Spleen (tissue), 11 donors: ENCODE measurements around the gene PCDHA11. TPM values are rescaled to one million over a fixed set of nuclear protein-coding genes. Genes with fewer than 3 reads are reported as not detected.
"Not testable (repeated sequence)": the region's sequence is repeated elsewhere in the genome, so short reads cannot be mapped to it uniquely, and the experiment has no call there.

ENCODE experiments used
- DNase-seq: peaks from one replicate; pipeline ENCODE4 v3.0.0-alpha.2; 2020
- H3K27ac ChIP-seq, 8 donors: fragments of 200-600 bp; sonication (generic) in 7 of 8; 1 replicate in 4 of 8; 2 replicates in 4 of 8; pipeline versions ENCODE4 v1.5.0 to v1.8.0; 2016 to 2021; ENCODE audit warnings: inconsistent platforms in 4 of 8, mild to moderate bottlenecking in 4 of 8, moderate library complexity in 1 of 8
- H3K27me3 ChIP-seq, 7 donors: fragments of 200-600 bp; sonication (generic) in 6 of 7; replicated peaks in 1 of 7; 1 replicate in 4 of 7; 2 replicates in 3 of 7; pipeline versions ENCODE4 v1.5.0 to v1.8.0; 2016 to 2021; ENCODE audit warnings: inconsistent platforms in 3 of 7, mild to moderate bottlenecking in 1 of 7
- H3K36me3 ChIP-seq, 6 donors: fragments of 200-600 bp; sonication (generic) in 5 of 6; 1 replicate in 4 of 6; 2 replicates in 2 of 6; pipeline versions ENCODE4 v1.5.0 to v1.8.0; 2016 to 2021; ENCODE audit warnings: inconsistent platforms in 2 of 6
- H3K4me1 ChIP-seq, 6 donors: fragments of 200-600 bp; sonication (generic) in 5 of 6; 1 replicate in 3 of 6; 2 replicates in 3 of 6; pipeline versions ENCODE4 v1.5.0 to v1.8.0; 2016 to 2021; ENCODE audit warnings: inconsistent platforms in 3 of 6
- H3K4me3 ChIP-seq, 8 donors: fragments of 200-600 bp; sonication (generic) in 7 of 8; 1 replicate in 4 of 8; 2 replicates in 4 of 8; pipeline versions ENCODE4 v1.5.0 to v1.8.0; 2016 to 2021; ENCODE audit warnings: inconsistent platforms in 4 of 8, mild to moderate bottlenecking in 4 of 8, moderate library complexity in 2 of 8
- H3K9me3 ChIP-seq, 8 donors: fragments of 200-600 bp; sonication (generic) in 7 of 8; 1 replicate in 4 of 8; 2 replicates in 4 of 8; pipeline versions ENCODE4 v1.5.0 to v1.8.0; 2016 to 2021; ENCODE audit warnings: inconsistent platforms in 4 of 8
- POLR2A ChIP-seq, 3 donors: fragments of 450-650 bp; IDR thresholded peaks; one replicate each; pipeline ENCODE4 v1.5.1; 2017; ENCODE audit warnings: antibody characterized with exemption in 3 of 3, mild to moderate bottlenecking in 1 of 3
- POLR2AphosphoS5 ChIP-seq, 3 donors: sonication (generic); formaldehyde crosslinking; IDR thresholded peaks; one replicate each; pipeline ENCODE4 v1.5.1; 2017; ENCODE audit warnings: antibody characterized with exemption in 3 of 3
- WGBS, 5 donors: extraction: QIAGEN DNeasy Blood & Tissue Kit in 3 of 5; methylation state at CpG; one replicate each; pipeline versions ENCODE4 v1.1.5 to v1.1.7; 2013 to 2018; 5-methylcytosine and 5-hydroxymethylcytosine counted together
- intact Hi-C: fragments of 100-400 bp; cut with DNase I; formaldehyde crosslinking; loops from one replicate; pipeline ENCODE4 v1.15.0; 2023; ENCODE audit warnings: low total_unique reads
- polyA plus RNA-seq, 3 donors: library from polyadenylated mRNA; stranded (reverse); fragments of 200-250 nt; gene quantifications; one replicate each; pipeline ENCODE4 v1.2.1, GENCODE V29; 2013
- total RNA-seq, 7 donors: library from RNA; depleted of rRNA in 3 of 7; stranded (reverse); fragments of >200 nt in 3 of 7; fragmentation: NEBNext Ultra II Directional in 4 of 7; extraction: Animal tissue kit (Norgen Biotek cat#: 25700) in 4 of 7; gene quantifications; one replicate each; pipeline versions ENCODE4 v1.1.0 to v1.2.1, GENCODE V29; 2016 to 2021
- TF ChIP-seq, protein P1 (sequence below), 11 experiments: fragments of 200-600 bp in 7 of 11; fragments of 450-650 bp in 4 of 11; sonication (generic) in 4 of 11; IDR thresholded peaks in 8 of 11; conservative IDR thresholded peaks in 3 of 11; 1 replicate in 7 of 11; 2 replicates in 4 of 11; pipeline versions ENCODE4 v1.4.0 to v1.8.0; 2016 to 2021; ENCODE audit warnings: antibody characterized with exemption in 11 of 11, inconsistent platforms in 4 of 11, mild to moderate bottlenecking in 1 of 11
- donor health status: healthy with polysubstance abuse.
- donor health status: DM: no; HTN: no; CAD: no; lungs with moderate emphysema.
- donor health status: DM: no; HTN: no; CAD: no.
- donor health status: Bipolar disorder and iron deficiency.
- donor health status: healthy.
- donor health status: DM: no; HTN: no; CAD: no.
- donor health status: DM: yes; HTN: yes; CAD: no.

Gene PCDHA11
- total and polyA plus RNA-seq, 10 donors: 0.11 to 0.79 (median 0.31) TPM; not detected in 4

GRCh38 chr5:140833993-140834392, 34.8 kb upstream of the PCDHA11 start, which contains the start of gene PCDHA7:
TSS of gene PCDHA7 (plus strand) at chr5:140834269. CDS start at chr5:140834384, 115 bp downstream.
- intact Hi-C loops: no loop called here
- no peaks in the 10 kb centered on the region for H3K36me3 ChIP-seq
- H3K4me3 ChIP-seq: peak within 1 kb of the TSS in 1 of 8 donors; percentile 31
- DNase-seq: no peak
- H3K9me3 ChIP-seq: peaks cover 2 to 63% (median 35%) of the 10 kb centered on the region in 8 donors
- 9 to 24% (median 13%) methylated on average over 8 of the region's 8 CpGs for WGBS, 5 donors
- H3K4me1 ChIP-seq: no peaks in the 10 kb centered on the region
- no peak within 1 kb of the TSS for H3K27ac ChIP-seq
- H3K27me3 ChIP-seq: peaks cover 0 to 84% (median 4%) of the 10 kb centered on the region in 7 donors
- TF ChIP-seq, protein P1, sequence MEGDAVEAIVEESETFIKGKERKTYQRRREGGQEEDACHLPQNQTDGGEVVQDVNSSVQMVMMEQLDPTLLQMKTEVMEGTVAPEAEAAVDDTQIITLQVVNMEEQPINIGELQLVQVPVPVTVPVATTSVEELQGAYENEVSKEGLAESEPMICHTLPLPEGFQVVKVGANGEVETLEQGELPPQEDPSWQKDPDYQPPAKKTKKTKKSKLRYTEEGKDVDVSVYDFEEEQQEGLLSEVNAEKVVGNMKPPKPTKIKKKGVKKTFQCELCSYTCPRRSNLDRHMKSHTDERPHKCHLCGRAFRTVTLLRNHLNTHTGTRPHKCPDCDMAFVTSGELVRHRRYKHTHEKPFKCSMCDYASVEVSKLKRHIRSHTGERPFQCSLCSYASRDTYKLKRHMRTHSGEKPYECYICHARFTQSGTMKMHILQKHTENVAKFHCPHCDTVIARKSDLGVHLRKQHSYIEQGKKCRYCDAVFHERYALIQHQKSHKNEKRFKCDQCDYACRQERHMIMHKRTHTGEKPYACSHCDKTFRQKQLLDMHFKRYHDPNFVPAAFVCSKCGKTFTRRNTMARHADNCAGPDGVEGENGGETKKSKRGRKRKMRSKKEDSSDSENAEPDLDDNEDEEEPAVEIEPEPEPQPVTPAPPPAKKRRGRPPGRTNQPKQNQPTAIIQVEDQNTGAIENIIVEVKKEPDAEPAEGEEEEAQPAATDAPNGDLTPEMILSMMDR (IDR thresholded peaks at IDR 0.05 in 8 of 11, conservative IDR thresholded peaks at IDR 0.05 in 3 of 11): no peak
- TF ChIP-seq POLR2AphosphoS5 (IDR thresholded peaks at IDR 0.05) (no peak), POLR2A (IDR thresholded peaks at IDR 0.05) (no peak)

DNA sequence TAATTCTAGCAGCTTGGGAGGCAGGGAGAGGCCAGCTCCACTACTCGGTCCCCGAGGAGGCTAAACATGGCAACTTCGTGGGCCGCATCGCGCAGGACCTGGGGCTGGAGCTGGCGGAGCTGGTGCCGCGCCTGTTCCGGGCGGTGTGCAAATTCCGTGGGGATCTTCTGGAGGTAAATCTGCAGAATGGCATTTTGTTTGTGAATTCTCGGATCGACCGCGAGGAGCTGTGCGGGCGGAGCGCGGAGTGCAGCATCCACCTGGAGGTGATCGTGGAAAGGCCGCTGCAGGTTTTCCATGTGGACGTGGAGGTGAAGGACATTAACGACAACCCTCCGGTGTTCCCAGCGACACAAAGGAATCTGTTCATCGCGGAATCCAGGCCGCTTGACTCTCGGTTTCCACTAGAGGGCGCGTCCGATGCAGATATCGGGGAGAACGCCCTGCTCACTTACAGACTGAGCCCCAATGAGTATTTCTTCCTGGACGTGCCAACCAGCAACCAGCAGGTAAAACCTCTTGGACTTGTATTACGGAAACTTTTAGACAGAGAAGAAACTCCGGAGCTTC, 34.2 kb upstream of the PCDHA11 start:
- peaks cover 2 to 62% (median 30%) of the 10 kb centered on the region in 8 donors for H3K9me3 ChIP-seq
- H3K4me3 ChIP-seq: peak overlapping the region in 1 of 8 donors; percentile 31
- H3K36me3 ChIP-seq, intact Hi-C loops, DNase-seq, H3K27ac ChIP-seq, H3K4me1 ChIP-seq: not testable (repeated sequence)
- 19 to 47% (median 30%) methylated on average over 23 to 29 of the region's 38 CpGs for WGBS, 5 donors
- peaks cover 0 to 84% (median 4%) of the 10 kb centered on the region in 7 donors for H3K27me3 ChIP-seq

GRCh38 chr5:140835622-140836510, 32.9 kb upstream of the PCDHA11 start:
- intact Hi-C loops: no loop called here
- peaks cover 0 to 55% (median 27%) of the 10 kb centered on the region in 8 donors for H3K9me3 ChIP-seq
- H3K27ac ChIP-seq: no peak overlapping the region
- H3K27me3 ChIP-seq: peaks cover 0 to 86% (median 4%) of the 10 kb centered on the region in 7 donors
- H3K36me3 ChIP-seq: no peaks in the 10 kb centered on the region
- TF ChIP-seq POLR2A (IDR thresholded peaks at IDR 0.05) (no peak), POLR2AphosphoS5 (IDR thresholded peaks at IDR 0.05) (no peak)
- TF ChIP-seq, protein P1 (IDR thresholded peaks at IDR 0.05 in 8 of 11, conservative IDR thresholded peaks at IDR 0.05 in 3 of 11): no peak
- no peaks in the 10 kb centered on the region for H3K4me1 ChIP-seq
- 42 to 57% (median 50%) methylated on average over 92 to 103 of the region's 103 CpGs for WGBS, 5 donors
- H3K4me3 ChIP-seq: no peak overlapping the region
- DNase-seq: no peak

GRCh38 chr5:140840978-140841962, 27.5 kb upstream of the PCDHA11 start, which contains the start of gene PCDHA8:
TSS of gene PCDHA8 (plus strand) at chr5:140841187. CDS start at chr5:140841322, 135 bp downstream.
- intact Hi-C loops: no loop called here
- H3K27me3 ChIP-seq: peaks cover 0 to 85% (median 4%) of the 10 kb centered on the region in 7 donors
- no peak within 1 kb of the TSS for H3K27ac ChIP-seq
- H3K4me1 ChIP-seq: no peaks in the 10 kb centered on the region
- TF ChIP-seq, protein P1 (IDR thresholded peaks at IDR 0.05 in 8 of 11, conservative IDR thresholded peaks at IDR 0.05 in 3 of 11): no peak
- TF ChIP-seq POLR2AphosphoS5 (IDR thresholded peaks at IDR 0.05) (no peak), POLR2A (IDR thresholded peaks at IDR 0.05) (no peak)
- WGBS, 5 donors: 17 to 42% (median 30%) methylated on average over 33 to 47 of the region's 47 CpGs
- no peak within 1 kb of the TSS for H3K4me3 ChIP-seq
- no peak for DNase-seq
- peaks cover 0 to 52% (median 33%) of the 10 kb centered on the region in 8 donors for H3K9me3 ChIP-seq
- H3K36me3 ChIP-seq: no peaks in the 10 kb centered on the region
